Fibroblast of skin of left quadriceps (primary cell): ENCODE data around the gene PFDN5.

ENCODE experiments used
- DNase-seq, 2 experiments: peaks; one replicate each; pipeline ENCODE4 v3.0.0-alpha.2; 2013; ENCODE audit warnings: low read depth in 2 of 2

PFDN5 gene

GRCh38 chr12:53295070-53295890, at the start of gene PFDN5:
Gene PFDN5, plus strand, starts transcription at chr12:53295542. Its CDS starts 26 bp downstream, at chr12:53295568.
- peak; percentile 66 to 72 for DNase-seq

GRCh38 chr12:53251477-53252348, 43.6 kb upstream of the PFDN5 start:
- DNase-seq: peak in 1 of 2 experiments; percentile 43

GRCh38 chr12:53252349-53252916, 42.9 kb upstream of the PFDN5 start:
- DNase-seq: no peak

- DNase-seq: no peak
Observed at GRCh38 chr12:53253298-53253697, 42.0 kb upstream of the PFDN5 start.

- no peak for DNase-seq
Observed at GRCh38 chr12:53254816-53255545, 40.4 kb upstream of the PFDN5 start.

GRCh38 chr12:53255996-53256395, 39.3 kb upstream of the PFDN5 start:
- DNase-seq: no peak

GRCh38 chr12:53258541-53259539, 36.5 kb upstream of the PFDN5 start:
- DNase-seq: no peak

- DNase-seq: no peak
Observed at GRCh38 chr12:53259891-53260290, 35.5 kb upstream of the PFDN5 start.

- DNase-seq: no peak
Observed at GRCh38 chr12:53265783-53266182, 29.6 kb upstream of the PFDN5 start.

GRCh38 chr12:53267306-53267998, 27.9 kb upstream of the PFDN5 start:
- no peak for DNase-seq

- DNase-seq: peak; percentile 42 to 45
Observed at GRCh38 chr12:53267999-53268629, 27.2 kb upstream of the PFDN5 start, which contains the start of gene ESPL1. Gene ESPL1, plus strand, starts transcription at chr12:53268299. Its CDS starts 468 bp downstream, at chr12:53268767.

- DNase-seq: no peak
Observed at GRCh38 chr12:53268630-53269562, 26.4 kb upstream of the PFDN5 start.

- no peak for DNase-seq
Observed at GRCh38 chr12:53274445-53274844, 20.9 kb upstream of the PFDN5 start.

- no peak for DNase-seq
Observed at GRCh38 chr12:53276511-53276910, 18.8 kb upstream of the PFDN5 start.

GRCh38 chr12:53277981-53278380, 17.4 kb upstream of the PFDN5 start:
- DNase-seq: no peak

GRCh38 chr12:53279283-53279869, 16.0 kb upstream of the PFDN5 start:
- DNase-seq: no peak

- no peak for DNase-seq
Observed at GRCh38 chr12:53279888-53280498, 15.3 kb upstream of the PFDN5 start.
